HepG2 (cell line): ENCODE results near the gene CRYBA2. TPM values are rescaled to one million over a fixed set of nuclear protein-coding genes. Genes with fewer than 3 reads are reported as not detected.
A peak's percentile ranks its signal among the peaks of the same experiment; 100 is the strongest.

Experiments
- ATAC-seq: fragments of 200-7000 bp; cut with Tn5 transposase; 3 replicates; pipeline ENCODE4 v1.9.1; 2020; ENCODE audit warnings: mild to moderate bottlenecking, moderate library complexity
- BruUV-seq: library from RNA; stranded (reverse); fragments of 400-500 nt; replicated peaks from 2 replicates; lab custom pipeline; 2021; lab: Mats Ljungman, UMichigan
- CTCF ChIA-PET: fragments of 300-600 bp; formaldehyde crosslinking; extraction: SDS; loops from one replicate; lab custom pipeline; 2021; ENCODE audit warnings: low total read pairs, inconsistent platforms, low intra/inter-chr PET ratio; lab: Yijun Ruan, JAX
- POLR2A ChIA-PET: fragments of 350-600 bp; sonication (Branson Sonifier 250); formaldehyde crosslinking; loops from one replicate; lab custom pipeline; 2020; ENCODE audit warnings: antibody characterized with exemption, inconsistent platforms; lab: Yijun Ruan, JAX
- DNase-seq: peaks from one replicate; pipeline ENCODE4 v3.0.0-alpha.2; 2015; ENCODE audit warnings: low spot score
- FAIRE-seq: peaks from 3 replicates; lab custom pipeline; 2011; peaks lifted over from hg19 to GRCh38; lab: Jason Lieb, UNC
- H2AFZ ChIP-seq: one replicate; pipeline ENCODE4 v1.6.1; 2011; ENCODE audit warnings: low read length, inconsistent platforms
- H3K27ac ChIP-seq: fragments of 300-600 bp; 3 replicates; pipeline ENCODE4 v1.8.0; 2011; ENCODE audit warnings: mixed run types, mild to moderate bottlenecking, mixed read lengths, low read length, inconsistent platforms; ENCODE audit not compliant: insufficient read depth; ENCODE audit errors: extremely low read length
- H3K27me3 ChIP-seq, 2 experiments: fragments of 200-600 bp in 1 of 2; 2 replicates in 1 of 2; 3 replicates in 1 of 2; pipeline versions ENCODE4 v1.6.0 to v1.8.0; 2011; ENCODE audit warnings: low read length in 2 of 2, mild to moderate bottlenecking in 2 of 2, moderate library complexity in 2 of 2, inconsistent platforms in 1 of 2; ENCODE audit not compliant: insufficient read depth in 2 of 2, control insufficient read depth in 1 of 2
- H3K36me3 ChIP-seq, 2 experiments: fragments of 200-600 bp in 1 of 2; replicated peaks in 1 of 2; 2 replicates in 1 of 2; 3 replicates in 1 of 2; pipeline versions ENCODE4 v1.5.1 to v1.8.0; 2011; ENCODE audit warnings: low read length in 2 of 2, inconsistent platforms in 1 of 2; ENCODE audit not compliant: insufficient read depth in 2 of 2, control insufficient read depth in 1 of 2
- H3K4me1 ChIP-seq: 2 replicates; pipeline ENCODE4 v1.5.1; 2012; ENCODE audit warnings: low read length, inconsistent platforms; ENCODE audit not compliant: insufficient read depth
- H3K4me2 ChIP-seq: 2 replicates; pipeline ENCODE4 v1.6.0; 2011; ENCODE audit warnings: low read depth, low read length, inconsistent platforms
- H3K4me3 ChIP-seq, 3 experiments: fragments of 200-600 bp in 1 of 3; sonication (generic), shearing (Covaris generic) in 1 of 3; replicated peaks in 1 of 3; 2 replicates each; pipeline ENCODE4 v1.5.1; 2011 to 2016; ENCODE audit warnings: low read length in 3 of 3, inconsistent platforms in 2 of 3, low read depth in 2 of 3, mild to moderate bottlenecking in 2 of 3, control low read depth in 1 of 3, mixed read lengths in 1 of 3; ENCODE audit not compliant: insufficient read depth in 1 of 3
- H3K79me2 ChIP-seq: one replicate; pipeline ENCODE4 v1.6.1; 2011; ENCODE audit warnings: low read length, inconsistent platforms; ENCODE audit not compliant: insufficient read depth
- H3K9ac ChIP-seq: 2 replicates; pipeline ENCODE4 v1.6.0; 2011; ENCODE audit warnings: mild to moderate bottlenecking, low read depth, low read length, inconsistent platforms; ENCODE audit not compliant: insufficient read depth
- H3K9me3 ChIP-seq: 2 replicates; pipeline ENCODE4 v1.5.1; 2012; ENCODE audit warnings: mild to moderate bottlenecking, low read length
- H4K20me1 ChIP-seq: 2 replicates; pipeline ENCODE4 v1.6.0; 2011; ENCODE audit warnings: inconsistent platforms, mild to moderate bottlenecking, low read length, moderate library complexity; ENCODE audit not compliant: insufficient read depth
- BHLHE40 ChIP-seq: IDR thresholded peaks from 2 replicates; pipeline ENCODE4 v1.6.1; 2011; ENCODE audit warnings: low read length, improper control_type of control experiment
- GABPB1 ChIP-seq: IDR thresholded peaks from 2 replicates; pipeline ENCODE4 v1.6.1; 2016; ENCODE audit warnings: mild to moderate bottlenecking, missing genetic modification reagents, moderate library complexity, missing compliant biosample characterization
- KAT2B ChIP-seq: fragments of 150-350 bp; IDR thresholded peaks from 2 replicates; pipeline ENCODE4 v1.6.1; 2014; ENCODE audit warnings: low read depth, low read length, borderline replicate concordance
- KLF6 ChIP-seq: IDR thresholded peaks from 2 replicates; pipeline ENCODE4 v1.8.0; 2016; ENCODE audit warnings: missing biosample characterization, missing genetic modification reagents
- NCOA1 ChIP-seq: sonication (generic); formaldehyde crosslinking; IDR thresholded peaks from 2 replicates; pipeline ENCODE4 v1.9.0; 2021; ENCODE audit warnings: missing genetic modification reagents
- POLR2AphosphoS5 ChIP-seq: IDR thresholded peaks from 2 replicates; pipeline ENCODE4 v1.6.1; 2012; ENCODE audit warnings: low read depth, low read length
- RAD21 ChIP-seq: fragments of 450-650 bp; formaldehyde crosslinking; IDR thresholded peaks from 2 replicates; pipeline ENCODE4 v1.5.0; 2020; ENCODE audit warnings: mild to moderate bottlenecking
- SMC3 ChIP-seq: IDR thresholded peaks from 2 replicates; pipeline ENCODE4 v1.6.1; 2011; ENCODE audit warnings: low read length, improper control_type of control experiment
- SP1 ChIP-seq, 2 experiments: fragments of 450-650 bp in 1 of 2; sonication (generic) in 1 of 2; formaldehyde crosslinking in 1 of 2; IDR thresholded peaks; 2 replicates each; pipeline versions ENCODE4 v1.4.0 to v1.6.1; 2016 to 2020; ENCODE audit warnings: missing genetic modification reagents in 1 of 2
- STAG1 ChIP-seq: sonication (generic); formaldehyde crosslinking; IDR thresholded peaks from 2 replicates; pipeline ENCODE4 v1.4.0; 2020; ENCODE audit warnings: missing genetic modification reagents
- XRCC5 ChIP-seq: fragments of 200-400 bp; formaldehyde crosslinking; optimal IDR thresholded peaks from 2 replicates; pipeline ENCODE3; 2017; ENCODE audit warnings: mild to moderate bottlenecking, low read length
- ZNF263 ChIP-seq: sonication (generic); formaldehyde crosslinking; IDR thresholded peaks from 2 replicates; pipeline ENCODE4 v1.4.0; 2020; ENCODE audit warnings: missing genetic modification reagents
- ZNF350 ChIP-seq: sonication (generic); formaldehyde crosslinking; IDR thresholded peaks from 2 replicates; pipeline ENCODE4 v1.4.0; 2020; ENCODE audit warnings: mild to moderate bottlenecking, low read depth, missing genetic modification reagents, borderline replicate concordance
- ZNF572 ChIP-seq: sonication (generic); formaldehyde crosslinking; IDR thresholded peaks from 2 replicates; pipeline ENCODE4 v1.5.1; 2020; ENCODE audit warnings: mild to moderate bottlenecking, missing genetic modification reagents
- ZNF777 ChIP-seq: sonication (generic); formaldehyde crosslinking; IDR thresholded peaks from 2 replicates; pipeline ENCODE4 v1.4.0; 2020; ENCODE audit warnings: missing genetic modification reagents
- WGBS: methylation state at CpG from one replicate; pipeline ENCODE4 v1.1.6; 2017; ENCODE audit warnings: low lambda C conversion rate; 5-methylcytosine and 5-hydroxymethylcytosine counted together
- in situ Hi-C: cut with HindIII; loops from 2 replicates; pipeline ENCODE4 v1.10.0; 2017; ENCODE audit warnings: low pct_unique_long_range_greater_than_20kb; ENCODE audit not compliant: extremely low pct_ligation_motif_present
- intact Hi-C: fragments of 100-400 bp; cut with micrococcal nuclease; formaldehyde crosslinking; loops from one replicate; pipeline ENCODE4 v1.10.0; 2022; ENCODE audit not compliant: unreplicated experiment
- polyA plus RNA-seq, 8 experiments: library from polyadenylated mRNA; depleted of rRNA in 3 of 8; stranded (reverse) in 7 of 8; unstranded in 1 of 8; fragments of >200 nt; fragmentation: Illumina TruSeq in 4 of 8; extraction: Trizol in 4 of 8; gene quantifications; 2 replicates each; pipeline versions ENCODE4 v1.2.1 to v1.2.3, GENCODE V29; 2011 to 2016; ENCODE audit warnings: low read depth in 4 of 8, missing spikeins in 1 of 8, mixed read lengths in 1 of 8; ENCODE audit not compliant: insufficient read depth in 1 of 8
- total RNA-seq, 5 experiments: library from RNA; depleted of rRNA; stranded (reverse); fragments of >200 nt; fragmentation: Illumina TruSeq; extraction: Trizol; gene quantifications; 2 replicates each; pipeline ENCODE4 v1.2.3, GENCODE V29; 2016; ENCODE audit warnings: low read depth in 1 of 5
- TF ChIP-seq, protein P1 (sequence below): sonication (generic); formaldehyde crosslinking; IDR thresholded peaks from 2 replicates; pipeline ENCODE4 v1.5.0; 2020; ENCODE audit warnings: mild to moderate bottlenecking, missing genetic modification reagents, moderate library complexity
- TF ChIP-seq, protein P2 (sequence below): sonication (generic); formaldehyde crosslinking; conservative IDR thresholded peaks from 2 replicates; pipeline ENCODE4 v1.8.0; 2022; ENCODE audit warnings: mild to moderate bottlenecking, moderate library complexity, missing genetic modification reagents

Gene CRYBA2
- total and polyA plus RNA-seq, 2 of the 13 experiments (the other 11 are each of a cell fraction or from before 2014, with no cell fraction given) = not detected

DNA sequence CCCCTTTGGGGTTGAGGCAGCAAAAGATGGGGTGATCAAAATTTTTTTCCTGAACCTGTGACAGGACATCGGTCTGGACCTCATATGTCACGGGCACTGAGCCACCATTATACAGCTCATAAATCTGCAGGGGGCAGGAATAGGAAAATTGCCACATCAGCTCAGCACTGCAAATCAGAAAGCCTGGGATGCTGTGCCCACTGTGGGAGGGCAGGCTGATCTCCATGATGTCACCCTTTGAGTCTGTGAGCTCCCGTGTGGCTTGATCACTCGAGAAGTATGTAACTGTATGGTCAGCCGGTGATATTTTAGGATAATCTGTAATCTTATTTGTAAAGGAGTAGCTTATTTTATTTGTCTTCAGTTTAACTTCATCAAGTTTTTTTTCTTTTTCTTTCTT is 17.7 kb upstream of the CRYBA2 start (continued):
- TF ChIP-seq KAT2B (no peak), ZNF777 (CRISPR knock-in tag) (no peak)

DNA sequence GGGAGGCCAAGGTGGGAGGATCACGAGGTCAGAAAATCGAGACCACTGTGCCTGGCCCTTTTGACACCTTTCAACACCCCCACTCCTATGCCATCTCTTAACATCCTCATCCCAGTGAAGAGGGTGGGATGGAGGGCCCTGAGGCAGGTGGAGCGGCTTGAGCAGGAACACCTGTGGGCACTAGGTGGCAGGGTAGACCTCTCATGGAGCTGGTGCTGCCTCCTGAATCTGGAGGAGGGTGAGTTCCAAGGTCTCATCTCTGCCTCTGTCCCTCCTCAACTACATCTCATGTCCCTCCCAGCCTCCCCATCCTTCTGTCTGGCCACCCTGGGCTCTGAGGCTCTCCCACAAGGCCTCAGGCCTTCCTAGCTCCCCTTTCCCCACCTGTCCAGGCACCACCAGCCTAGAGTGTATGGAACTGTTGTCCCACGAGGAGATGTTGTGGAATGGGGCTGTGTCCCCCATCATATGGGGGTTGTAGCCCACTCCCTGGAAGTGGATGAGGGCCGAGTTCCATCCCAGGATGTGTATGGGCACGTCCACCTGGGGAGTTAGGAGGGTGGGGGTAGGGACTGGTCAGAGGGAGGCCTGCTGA is 17.0 kb upstream of the CRYBA2 start:
- Histone ChIP-seq H3K4me2 (no peak overlapping the region), H3K9me3 (no peaks in the 10 kb centered on the region), H3K27ac (no peak overlapping the region), H3K4me3 (no peak overlapping the region), H3K4me1 (peaks cover 7% of the 10 kb centered on the region; the same call in 1 of the 2 replicates), H3K36me3 (no peaks in the 10 kb centered on the region), H3K9ac (no peak overlapping the region), H3K27me3 (peaks cover 16 to 51% of the 10 kb centered on the region in 2 experiments), H3K79me2 (no peaks in the 10 kb centered on the region), H4K20me1 (no peaks in the 10 kb centered on the region; the same call in 1 of the 2 replicates), H2AFZ (no peak overlapping the region)
- intact Hi-C loops (no loop called here), in situ Hi-C loops (no loop called here)
- FAIRE-seq (peak; percentile 93), ATAC-seq (peak; percentile 95), DNase-seq (peak; percentile 37)
- ChIA-PET POLR2A (no interaction called here), CTCF (interaction anchor here (1.2 to 2.9 kb wide), 2 partner anchors 109 to 145 kb away, joined by 3 to 13 read pairs; no protein-coding TSS in a partner anchor)
- BruUV-seq = no TSS peak
- WGBS = 5% methylated on average over 6 of the region's 6 CpGs
- TF ChIP-seq NCOA1 (CRISPR knock-in tag) = no peak
- no peak for TF ChIP-seq KLF6 (CRISPR knock-in tag)
- TF ChIP-seq STAG1 (CRISPR knock-in tag) = peak; percentile 76
- peak; percentile 88 for TF ChIP-seq XRCC5
- no peak for TF ChIP-seq POLR2AphosphoS5
- 0 out of 2 replicates have a peak, but pooled peaks have one; percentile 30 for TF ChIP-seq ZNF572 (CRISPR knock-in tag)
- TF ChIP-seq GABPB1 (CRISPR knock-in tag) = 0 out of 2 replicates have a peak, but pooled peaks have one; percentile 10
- TF ChIP-seq, protein P1, sequence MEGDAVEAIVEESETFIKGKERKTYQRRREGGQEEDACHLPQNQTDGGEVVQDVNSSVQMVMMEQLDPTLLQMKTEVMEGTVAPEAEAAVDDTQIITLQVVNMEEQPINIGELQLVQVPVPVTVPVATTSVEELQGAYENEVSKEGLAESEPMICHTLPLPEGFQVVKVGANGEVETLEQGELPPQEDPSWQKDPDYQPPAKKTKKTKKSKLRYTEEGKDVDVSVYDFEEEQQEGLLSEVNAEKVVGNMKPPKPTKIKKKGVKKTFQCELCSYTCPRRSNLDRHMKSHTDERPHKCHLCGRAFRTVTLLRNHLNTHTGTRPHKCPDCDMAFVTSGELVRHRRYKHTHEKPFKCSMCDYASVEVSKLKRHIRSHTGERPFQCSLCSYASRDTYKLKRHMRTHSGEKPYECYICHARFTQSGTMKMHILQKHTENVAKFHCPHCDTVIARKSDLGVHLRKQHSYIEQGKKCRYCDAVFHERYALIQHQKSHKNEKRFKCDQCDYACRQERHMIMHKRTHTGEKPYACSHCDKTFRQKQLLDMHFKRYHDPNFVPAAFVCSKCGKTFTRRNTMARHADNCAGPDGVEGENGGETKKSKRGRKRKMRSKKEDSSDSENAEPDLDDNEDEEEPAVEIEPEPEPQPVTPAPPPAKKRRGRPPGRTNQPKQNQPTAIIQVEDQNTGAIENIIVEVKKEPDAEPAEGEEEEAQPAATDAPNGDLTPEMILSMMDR (CRISPR knock-in tag) = peak; percentile 84
- TF ChIP-seq SMC3 = peak; percentile 37; the same call in 1 of the 2 replicates
- TF ChIP-seq BHLHE40 = 0 out of 2 replicates have a peak, but pooled peaks have one; percentile 14
- TF ChIP-seq ZNF350 (CRISPR knock-in tag) = no peak
- TF ChIP-seq ZNF263 (CRISPR knock-in tag) = peak; percentile 84
- TF ChIP-seq RAD21 (CRISPR knock-in tag) = 0 out of 2 replicates have a peak, but pooled peaks have one; percentile 59
- TF ChIP-seq SP1 (IDR thresholded peaks at IDR 0.05) = no peak
- no peak for TF ChIP-seq SP1 (CRISPR knock-in tag; IDR thresholded peaks at IDR 0.05)
- TF ChIP-seq, protein P2, sequence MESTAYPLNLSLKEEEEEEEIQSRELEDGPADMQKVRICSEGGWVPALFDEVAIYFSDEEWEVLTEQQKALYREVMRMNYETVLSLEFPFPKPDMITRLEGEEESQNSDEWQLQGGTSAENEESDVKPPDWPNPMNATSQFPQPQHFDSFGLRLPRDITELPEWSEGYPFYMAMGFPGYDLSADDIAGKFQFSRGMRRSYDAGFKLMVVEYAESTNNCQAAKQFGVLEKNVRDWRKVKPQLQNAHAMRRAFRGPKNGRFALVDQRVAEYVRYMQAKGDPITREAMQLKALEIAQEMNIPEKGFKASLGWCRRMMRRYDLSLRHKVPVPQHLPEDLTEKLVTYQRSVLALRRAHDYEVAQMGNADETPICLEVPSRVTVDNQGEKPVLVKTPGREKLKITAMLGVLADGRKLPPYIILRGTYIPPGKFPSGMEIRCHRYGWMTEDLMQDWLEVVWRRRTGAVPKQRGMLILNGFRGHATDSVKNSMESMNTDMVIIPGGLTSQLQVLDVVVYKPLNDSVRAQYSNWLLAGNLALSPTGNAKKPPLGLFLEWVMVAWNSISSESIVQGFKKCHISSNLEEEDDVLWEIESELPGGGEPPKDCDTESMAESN (CRISPR knock-in tag) = no peak
